SU-DHL-6 (cell line): ENCODE data around the gene PRKAB1.

Experiments used
- EZH2phosphoT487 ChIP-seq: fragments of 200-600 bp; sonication (generic), shearing (Covaris generic); conservative IDR thresholded peaks from 2 replicates; pipeline ENCODE4 v1.6.1; 2018; ENCODE audit warnings: mild to moderate bottlenecking, antibody characterized with exemption, low read length, moderate library complexity, mixed read lengths
- TF ChIP-seq, protein P1 (sequence below): fragments of 200-600 bp; sonication (generic); IDR thresholded peaks from one replicate; pipeline ENCODE4 v1.5.1; 2017; ENCODE audit warnings: antibody characterized with exemption, mild to moderate bottlenecking, low read length, moderate library complexity; ENCODE audit not compliant: insufficient read depth, poor library complexity, severe bottlenecking

DNA sequence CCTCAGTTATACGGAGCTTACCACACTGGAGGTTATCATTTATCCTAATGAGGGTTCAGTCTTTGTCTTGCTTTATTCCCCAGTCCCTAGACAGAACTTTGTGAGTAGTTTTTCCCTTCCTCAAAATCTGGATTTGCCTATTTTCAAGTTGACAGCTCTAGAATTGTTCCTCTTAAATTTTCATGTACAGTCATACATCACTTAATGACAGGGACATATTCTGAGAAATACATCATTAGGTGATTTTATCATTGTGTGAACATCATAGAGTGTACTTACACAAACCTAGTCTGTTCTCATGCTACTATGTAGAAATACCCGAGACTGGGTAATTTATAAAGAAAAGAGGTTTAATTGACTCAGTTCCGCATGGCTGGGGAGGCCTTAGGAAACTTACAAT lies 3.1 kb downstream of the PRKAB1 start:
- TF ChIP-seq, protein P1, sequence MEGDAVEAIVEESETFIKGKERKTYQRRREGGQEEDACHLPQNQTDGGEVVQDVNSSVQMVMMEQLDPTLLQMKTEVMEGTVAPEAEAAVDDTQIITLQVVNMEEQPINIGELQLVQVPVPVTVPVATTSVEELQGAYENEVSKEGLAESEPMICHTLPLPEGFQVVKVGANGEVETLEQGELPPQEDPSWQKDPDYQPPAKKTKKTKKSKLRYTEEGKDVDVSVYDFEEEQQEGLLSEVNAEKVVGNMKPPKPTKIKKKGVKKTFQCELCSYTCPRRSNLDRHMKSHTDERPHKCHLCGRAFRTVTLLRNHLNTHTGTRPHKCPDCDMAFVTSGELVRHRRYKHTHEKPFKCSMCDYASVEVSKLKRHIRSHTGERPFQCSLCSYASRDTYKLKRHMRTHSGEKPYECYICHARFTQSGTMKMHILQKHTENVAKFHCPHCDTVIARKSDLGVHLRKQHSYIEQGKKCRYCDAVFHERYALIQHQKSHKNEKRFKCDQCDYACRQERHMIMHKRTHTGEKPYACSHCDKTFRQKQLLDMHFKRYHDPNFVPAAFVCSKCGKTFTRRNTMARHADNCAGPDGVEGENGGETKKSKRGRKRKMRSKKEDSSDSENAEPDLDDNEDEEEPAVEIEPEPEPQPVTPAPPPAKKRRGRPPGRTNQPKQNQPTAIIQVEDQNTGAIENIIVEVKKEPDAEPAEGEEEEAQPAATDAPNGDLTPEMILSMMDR = no peak
- no peak for TF ChIP-seq EZH2phosphoT487
